NCI-H510A (cell line): ENCODE results near the gene SYNGR3.
"Not testable (repeated sequence)": the region's sequence is repeated elsewhere in the genome, so short reads cannot be mapped to it uniquely, and the experiment has no call there.

Source experiments
- DNase-seq: peaks from one replicate; lab custom pipeline; 2025; lab: John Stamatoyannopoulos, UW

SYNGR3 gene

DNA sequence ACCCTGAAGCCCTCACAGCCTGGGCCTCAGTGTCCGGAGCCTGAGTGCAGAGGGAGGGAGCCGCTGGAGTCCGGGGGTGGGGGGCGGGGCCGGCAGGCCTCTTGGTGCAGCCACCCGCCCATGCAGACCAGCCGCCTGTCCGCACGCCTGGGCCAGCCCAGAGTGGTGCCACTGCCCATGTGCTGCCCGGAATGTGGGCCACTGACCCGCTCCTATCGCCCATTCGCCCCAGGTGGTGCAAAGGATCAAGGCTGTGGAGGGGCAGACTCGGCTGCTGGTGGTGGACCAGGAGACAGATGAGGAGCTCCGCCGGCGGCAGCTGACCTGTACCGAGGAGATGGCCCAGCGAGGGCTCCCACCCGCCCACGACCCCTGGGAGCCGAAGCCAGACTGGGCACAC lies 39.6 kb downstream of the SYNGR3 start:
- DNase-seq: no peak

DNA sequence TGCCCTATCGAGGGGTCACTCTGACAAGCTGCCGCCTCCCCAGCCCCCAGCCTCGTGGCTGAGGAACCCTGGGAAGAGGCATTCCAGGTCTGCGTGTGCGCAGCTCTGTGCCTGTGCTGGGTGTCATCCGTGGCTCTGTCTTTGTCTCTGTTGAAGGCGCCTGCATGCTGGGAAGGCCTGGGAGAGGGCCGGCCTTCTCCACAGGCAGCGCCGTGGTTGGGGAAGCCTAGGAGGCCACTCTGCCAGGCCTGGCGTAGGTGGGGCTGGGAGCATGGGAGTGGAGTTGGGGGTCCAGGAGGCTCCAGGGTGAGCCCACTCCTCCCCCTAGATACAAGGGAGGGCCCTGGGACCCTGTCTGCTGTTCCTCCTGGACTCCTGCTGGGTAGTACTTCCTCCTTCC lies 40.3 kb downstream of the SYNGR3 start:
- no peak for DNase-seq

DNA sequence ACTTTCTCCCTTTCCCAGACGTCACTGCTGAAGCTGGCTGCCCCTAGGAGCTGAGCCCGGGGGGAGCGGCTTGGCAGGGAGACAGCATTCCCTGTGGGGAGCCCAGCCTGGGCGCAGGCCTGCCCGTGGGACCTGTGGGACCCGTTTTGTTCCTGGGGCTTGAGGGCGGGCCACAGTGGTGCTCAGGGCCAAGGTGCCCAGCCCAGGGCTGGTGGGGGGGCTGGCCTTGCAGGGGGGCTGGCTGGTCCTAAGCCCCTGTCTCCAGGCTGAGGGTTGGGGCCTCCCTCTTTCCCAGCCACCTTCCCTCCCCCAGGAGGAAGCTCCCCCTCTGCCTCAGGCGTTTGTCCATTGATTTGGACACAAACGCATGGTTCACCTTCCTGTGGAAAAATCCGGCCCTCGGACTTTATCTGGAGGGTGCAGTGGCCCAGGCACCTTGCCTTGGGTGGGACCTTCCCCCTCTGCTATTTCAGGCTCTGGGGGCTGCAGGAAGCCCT lies 41.4 kb downstream of the SYNGR3 start:
- DNase-seq: no peak

DNA sequence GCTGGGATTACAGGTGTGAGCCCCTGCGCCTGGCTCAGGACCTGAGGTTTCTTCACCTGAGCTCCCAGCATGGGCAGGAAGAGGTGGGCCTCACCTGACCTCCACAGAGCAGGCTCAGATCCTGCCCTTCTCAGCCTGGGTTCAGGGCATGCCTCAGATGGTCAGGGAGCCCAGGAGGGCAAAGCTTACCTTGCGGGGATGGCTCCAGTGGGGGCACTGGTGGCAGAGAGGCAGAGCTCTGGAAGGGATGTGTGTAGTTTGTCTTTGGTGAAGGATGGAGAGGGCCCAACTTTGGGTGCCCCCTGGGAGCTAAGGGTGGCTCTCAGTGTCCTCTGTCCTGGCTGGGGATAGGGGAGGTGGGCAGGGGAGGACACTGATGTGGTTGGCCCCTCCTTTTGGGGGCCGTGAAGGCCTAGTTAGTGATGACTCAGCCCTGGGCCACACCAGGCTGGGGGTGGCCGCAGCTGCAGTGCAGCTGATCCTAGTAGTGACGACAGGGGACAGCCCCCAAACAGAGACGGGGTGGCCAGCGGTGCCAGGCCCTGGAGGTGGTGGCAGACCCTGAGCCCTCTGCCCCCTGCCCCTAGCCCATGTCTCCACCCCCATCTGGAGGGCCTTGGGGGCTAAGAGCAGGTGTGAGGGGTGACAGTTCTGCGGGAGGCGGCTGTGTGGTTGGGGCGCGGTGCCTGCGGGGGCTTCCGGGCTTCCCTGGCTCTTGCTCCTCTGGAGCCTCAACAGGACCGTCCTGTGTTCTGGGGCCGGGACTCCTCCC lies 42.7 kb downstream of the SYNGR3 start:
- DNase-seq: no peak

DNA sequence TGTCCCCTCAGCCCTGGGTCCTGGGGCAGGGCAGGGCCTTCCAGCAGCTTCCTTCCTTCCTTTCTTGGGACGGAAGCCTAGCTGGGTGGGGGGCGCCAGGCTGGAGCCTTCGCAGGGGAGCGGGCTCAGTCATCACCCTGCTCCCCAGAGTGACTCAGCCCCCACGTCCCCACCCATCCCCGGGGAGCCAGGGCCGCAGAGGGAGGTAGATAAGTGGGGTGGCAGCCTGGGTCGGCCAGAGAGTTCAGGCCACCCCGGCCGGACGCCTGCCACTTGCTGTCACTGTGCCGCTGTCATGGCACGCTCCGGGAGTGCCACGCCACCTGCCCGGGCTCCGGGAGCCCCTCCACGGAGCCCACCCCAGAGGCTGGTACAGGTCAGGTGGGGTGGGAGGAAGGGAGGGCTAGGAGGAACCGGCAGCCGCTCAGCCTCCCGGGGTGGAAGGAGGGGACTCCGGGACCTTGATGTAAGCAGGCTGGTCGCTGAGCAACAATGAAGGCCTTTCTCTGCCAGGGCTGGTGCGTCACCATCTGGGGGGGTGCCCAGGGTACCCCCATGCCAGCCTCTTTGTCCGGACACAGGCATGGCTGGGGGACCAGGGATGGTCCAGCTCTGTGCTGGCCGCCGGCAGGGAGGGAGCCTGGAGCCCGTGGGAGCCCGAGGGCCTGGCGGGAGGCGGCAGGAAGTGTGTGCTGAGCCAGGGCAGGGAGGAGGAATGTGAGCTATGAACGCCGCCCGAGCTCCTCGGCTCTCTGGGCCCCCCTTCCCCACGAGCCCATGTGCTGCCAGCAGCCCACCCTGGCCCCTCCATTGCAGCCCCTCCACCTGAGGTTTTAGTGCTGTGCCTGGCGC lies 43.5 kb downstream of the SYNGR3 start:
- no peak for DNase-seq

DNA sequence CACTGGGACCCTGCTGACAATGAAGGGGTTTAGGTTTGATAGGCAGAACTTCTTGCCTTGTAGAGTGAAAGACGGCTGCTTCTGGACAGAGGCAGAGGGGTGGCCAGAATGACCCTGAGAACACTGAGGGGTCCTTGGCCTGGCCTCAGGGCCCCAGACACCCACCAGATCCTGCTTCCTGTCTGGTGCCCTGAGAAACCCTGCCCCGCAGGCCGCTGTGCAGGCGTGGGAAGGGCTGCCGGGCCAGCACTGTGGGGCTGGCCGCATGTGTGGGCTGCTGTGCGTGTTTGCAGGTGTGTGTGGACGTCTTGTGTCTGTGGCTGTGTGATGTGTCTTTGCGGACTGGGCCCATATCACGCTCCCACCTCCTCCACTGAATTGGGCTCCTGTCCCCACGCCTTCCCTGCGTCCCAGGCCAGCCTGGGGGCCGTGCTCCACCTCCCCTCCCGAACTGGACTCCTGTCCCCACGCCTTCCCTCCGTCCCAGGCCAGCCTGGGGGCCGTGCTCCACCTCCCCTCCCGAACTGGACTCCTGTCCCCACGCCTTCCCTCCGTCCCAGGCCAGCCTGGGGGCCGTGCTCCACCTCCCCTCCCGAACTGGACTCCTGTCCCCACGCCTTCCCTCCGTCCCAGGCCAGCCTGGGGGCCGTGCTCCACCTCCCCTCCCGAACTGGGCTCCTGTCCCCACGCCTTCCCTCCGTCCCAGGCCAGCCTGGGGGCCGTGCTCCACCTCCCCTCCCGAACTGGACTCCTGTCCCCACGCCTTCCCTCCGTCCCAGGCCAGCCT lies 44.3 kb downstream of the SYNGR3 start:
- not testable (repeated sequence) for DNase-seq

DNA sequence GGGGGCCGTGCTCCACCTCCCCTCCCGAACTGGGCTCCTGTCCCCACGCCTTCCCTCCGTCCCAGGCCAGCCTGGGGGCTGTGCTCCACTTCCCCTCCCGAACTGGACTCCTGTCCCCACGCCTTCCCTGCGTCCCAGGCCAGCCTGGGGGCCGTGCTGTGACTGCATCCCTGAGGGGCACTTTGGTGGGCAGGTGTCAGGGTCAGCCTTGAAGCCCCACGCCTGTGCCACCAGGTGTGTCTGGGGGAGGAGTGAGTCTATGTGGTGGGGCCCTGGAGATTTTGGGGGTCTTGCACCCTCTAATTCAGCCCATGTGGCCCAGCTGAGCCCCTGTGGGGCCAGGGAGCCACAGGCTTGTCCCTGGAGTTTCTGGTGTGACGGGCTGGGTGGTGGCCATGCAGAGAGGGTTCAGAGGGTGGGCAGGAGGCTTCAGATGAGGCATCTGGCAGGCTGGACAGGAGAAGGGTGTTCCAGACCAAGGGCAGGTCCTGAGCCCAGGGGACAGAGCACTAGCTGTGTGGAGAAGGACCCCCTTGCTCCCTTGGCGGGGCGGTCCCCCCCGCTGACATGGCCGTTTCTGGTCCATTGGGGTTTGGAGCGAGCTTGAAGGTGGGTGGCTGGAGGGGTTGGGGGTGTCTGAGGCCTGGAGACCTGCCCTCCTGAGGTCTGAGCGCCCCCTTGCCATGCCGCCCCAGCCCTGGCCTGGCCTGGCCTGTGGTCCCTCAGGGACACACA lies 45.1 kb downstream of the SYNGR3 start:
- DNase-seq: no peak

DNA sequence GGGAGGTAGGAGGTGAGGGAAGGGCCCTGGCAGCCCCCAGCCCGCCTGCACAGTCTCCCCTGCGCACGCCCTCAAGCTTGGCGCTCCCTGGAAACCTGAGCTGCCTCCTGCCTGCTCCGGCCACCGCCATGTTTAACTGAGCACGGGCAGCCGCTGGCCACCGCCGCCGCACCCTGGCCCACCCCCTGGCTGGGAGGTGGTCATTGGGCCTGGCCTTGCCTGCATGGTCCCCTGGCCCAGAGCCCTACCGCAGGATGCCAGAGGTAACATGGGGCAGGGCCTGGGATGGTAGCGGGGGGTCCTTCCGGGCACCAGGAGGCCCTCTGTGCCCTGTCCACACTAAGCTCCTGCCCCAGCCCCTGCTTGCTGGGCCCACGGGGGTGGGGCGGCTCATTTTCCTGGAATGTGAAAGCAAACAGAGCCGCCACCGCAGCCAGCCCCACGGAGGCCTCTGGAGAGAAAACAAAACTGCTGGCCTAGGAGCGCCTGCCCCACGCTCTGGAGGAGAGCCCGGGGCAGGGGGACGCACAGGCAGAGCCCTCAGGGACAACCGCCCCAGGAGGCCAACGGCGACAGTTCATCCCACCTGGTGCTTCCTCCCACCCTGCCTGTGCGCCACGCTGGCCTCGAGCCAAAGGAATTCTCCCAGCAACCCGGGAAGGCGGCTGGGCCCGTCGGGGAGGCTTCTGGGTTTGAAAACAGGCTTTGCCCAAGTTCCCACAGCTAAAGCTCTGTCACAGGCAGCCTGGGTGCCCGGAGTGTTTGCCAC lies 45.8 kb downstream of the SYNGR3 start:
- DNase-seq: no peak

DNA sequence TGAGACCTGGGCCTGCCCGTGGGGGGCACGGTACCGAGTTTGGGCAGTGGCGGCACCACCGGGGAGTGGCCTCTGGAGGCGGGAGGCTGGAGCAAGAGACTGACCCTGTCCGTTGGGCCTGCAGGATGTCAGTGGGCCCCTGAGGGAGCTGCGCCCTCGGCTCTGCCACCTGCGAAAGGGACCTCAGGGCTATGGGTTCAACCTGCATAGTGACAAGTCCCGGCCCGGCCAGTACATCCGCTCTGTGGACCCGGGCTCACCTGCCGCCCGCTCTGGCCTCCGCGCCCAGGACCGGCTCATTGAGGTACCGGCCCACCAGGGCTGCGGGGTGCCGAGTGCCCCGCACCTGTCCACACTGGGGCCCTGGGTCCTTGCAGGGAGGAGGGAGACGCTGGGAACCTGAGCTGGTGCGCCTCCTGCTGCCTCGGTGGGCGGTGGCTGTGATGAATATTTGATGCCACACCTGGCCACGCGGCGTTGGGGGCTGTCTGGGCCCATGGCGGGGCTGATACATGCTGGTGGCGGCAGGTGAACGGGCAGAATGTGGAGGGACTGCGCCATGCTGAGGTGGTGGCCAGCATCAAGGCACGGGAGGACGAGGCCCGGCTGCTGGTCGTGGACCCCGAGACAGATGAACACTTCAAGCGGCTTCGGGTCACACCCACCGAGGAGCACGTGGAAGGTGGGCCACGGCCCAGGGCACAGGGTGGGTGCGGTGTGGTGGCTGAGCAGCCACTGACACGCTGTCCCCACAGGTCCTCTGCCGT lies 46.6 kb downstream of the SYNGR3 start:
- no peak for DNase-seq

DNA sequence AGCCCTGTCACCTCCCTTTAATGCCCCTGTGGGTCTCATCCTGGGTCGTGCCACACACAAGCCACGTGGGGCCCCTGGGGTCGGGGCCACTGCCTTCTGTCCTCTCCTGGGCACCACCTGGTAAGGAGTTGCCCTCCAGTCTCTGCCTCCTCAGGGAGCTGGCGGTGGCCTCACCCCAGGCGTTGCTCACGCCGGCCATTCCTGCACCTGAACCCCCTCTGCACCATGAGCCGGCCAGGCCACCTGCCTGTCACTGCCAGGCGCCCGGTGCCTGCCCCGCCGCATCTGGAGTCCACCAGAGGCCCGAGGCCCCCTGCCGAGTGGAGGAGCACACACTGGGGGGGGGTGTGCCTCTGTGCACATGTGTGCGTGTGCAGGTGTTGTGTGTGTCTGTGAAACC lies 47.3 kb downstream of the SYNGR3 start:
- DNase-seq: no peak

DNA sequence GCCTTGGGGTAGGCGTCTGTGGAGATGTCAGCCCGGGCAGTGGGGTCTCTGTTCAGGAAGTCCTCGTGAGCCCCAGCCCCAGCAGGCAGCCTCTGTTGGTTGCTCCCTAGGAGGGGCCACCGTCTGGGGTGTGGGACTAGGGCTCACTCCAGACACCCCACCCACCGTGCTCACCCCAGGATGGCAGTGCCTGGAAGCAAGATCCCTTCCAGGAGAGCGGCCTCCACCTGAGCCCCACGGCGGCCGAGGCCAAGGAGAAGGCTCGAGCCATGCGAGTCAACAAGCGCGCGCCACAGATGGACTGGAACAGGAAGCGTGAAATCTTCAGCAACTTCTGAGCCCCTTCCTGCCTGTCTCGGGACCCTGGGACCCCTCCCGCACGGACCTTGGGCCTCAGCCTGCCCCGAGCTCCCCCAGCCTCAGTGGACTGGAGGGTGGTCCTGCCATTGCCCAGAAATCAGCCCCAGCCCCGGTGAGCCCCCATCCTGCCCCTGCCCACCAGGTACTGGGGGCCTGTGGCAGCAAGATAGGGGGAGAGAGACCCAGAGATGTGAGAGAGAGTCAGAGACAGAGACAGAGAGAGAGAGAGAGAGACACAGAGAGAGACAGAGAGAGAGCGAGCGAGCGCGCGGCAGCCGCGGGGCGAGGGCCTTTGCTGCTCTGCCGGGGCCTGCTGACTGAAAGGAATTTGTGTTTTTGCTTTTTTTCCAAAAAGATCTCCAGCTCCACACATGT lies 48.0 kb downstream of the SYNGR3 start:
- DNase-seq: no peak

DNA sequence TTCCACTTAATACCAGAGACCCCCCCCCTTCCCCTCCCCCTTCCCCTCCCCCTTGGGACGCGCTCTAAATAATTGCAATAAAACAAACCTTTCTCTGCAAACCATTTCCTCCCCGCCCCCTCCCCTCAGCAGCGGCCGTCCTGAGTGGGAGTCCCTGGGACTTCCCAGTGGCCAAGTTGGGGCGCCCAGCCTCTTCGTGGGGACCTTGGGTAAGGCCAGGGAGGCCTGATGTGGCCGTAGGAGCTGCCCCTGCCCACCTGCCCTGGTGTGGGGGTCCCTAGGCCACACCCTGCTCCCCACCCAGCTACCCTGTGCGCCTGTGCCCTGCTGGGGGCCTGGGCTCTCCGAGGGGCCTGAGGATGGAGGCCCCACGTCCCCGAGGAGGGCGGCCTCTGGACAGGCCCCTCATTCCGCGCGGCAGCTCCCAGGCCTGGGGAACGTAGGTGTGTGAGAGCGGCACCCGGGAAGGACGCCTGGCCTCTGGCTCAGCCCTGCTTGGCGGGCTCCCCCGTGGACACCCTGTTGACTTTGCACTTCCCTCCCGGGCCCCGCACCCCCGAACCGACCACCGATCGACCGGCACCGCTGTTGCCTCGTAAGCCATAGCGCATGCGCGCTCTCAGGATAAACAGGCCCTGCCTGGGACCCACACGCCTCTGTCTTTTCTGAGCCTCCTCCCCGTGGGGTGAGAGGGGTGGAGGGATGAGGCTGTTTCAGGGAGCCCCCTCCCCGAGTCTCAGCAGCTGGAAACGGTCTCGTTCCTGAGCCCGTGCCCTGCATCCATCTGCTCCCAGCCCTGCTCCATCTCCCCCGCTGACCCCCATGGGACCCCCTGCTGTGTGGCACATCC lies 48.8 kb downstream of the SYNGR3 start:
- DNase-seq: no peak

DNA sequence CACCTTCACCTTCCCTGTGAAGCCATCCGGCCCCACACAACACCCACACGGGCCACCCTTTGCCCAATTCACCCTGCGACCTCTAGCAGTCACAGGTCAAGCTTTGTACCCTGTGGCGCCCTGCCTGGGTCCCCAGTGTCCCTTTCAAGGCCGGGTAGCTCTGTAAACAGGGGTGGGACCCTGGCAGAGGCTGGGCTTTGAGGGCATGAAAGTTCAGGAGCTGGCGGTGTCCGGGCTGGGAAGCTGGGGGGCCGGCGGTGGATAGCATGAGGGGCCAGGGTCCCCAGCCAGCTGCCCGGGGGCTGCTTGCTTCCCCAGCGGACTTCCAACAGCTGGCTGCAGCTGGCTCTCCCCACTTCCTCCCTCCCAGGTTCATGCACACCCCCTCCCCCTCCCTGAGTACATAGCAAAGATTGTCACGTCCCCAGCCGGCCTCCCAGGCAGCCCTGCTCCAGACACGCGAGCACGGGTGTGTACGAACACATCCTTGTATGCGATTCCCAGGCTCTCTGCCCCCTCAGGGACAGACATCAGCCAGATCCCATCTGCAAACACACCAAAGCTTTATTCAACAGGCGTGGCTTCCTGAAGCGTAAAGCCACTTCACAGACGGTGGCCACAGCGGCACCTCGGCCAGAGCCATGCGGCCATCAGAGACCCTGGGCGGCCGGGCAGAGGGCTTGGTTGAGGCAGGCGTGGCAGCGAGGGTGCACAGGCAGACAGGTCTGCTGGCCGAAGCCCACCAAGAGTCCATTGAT lies 49.7 kb downstream of the SYNGR3 start:
- DNase-seq: no peak

DNA sequence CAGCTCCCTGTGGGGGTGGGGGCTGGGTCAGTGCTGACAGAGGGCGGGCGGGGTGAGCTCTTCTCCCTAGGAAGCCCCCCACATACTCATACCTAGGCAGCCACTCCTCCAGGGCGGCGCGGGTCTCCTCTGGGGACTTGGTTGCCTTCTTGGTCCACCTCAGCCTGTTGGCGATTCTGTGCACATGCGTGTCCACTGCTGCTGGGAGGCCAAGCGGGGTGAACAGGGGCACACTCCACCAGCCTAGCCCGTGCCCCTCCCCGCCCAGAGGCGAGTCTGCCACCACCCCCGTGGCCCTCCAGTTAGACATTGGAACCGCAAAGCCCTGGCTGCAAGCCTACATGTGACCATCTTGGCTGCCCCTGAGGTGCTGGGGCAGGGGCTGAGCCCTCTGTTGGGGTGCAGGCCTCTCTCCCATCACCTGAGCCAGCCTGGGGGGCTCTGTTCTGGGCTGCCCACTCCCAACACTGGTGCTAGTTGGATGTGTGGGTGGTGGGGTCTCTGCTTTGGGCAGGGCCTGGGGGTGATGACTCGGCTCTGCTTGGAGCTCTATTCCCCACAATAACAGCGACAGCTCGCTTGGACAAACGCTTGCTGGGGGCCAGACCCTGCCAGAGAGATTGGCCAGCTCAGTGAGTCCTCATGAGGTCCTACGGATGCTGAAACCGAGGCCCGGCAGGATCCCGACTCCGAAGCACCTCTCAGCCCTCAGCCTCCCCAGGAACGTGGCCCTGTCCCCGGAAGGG lies 50.4 kb downstream of the SYNGR3 start:
- DNase-seq: no peak

DNA sequence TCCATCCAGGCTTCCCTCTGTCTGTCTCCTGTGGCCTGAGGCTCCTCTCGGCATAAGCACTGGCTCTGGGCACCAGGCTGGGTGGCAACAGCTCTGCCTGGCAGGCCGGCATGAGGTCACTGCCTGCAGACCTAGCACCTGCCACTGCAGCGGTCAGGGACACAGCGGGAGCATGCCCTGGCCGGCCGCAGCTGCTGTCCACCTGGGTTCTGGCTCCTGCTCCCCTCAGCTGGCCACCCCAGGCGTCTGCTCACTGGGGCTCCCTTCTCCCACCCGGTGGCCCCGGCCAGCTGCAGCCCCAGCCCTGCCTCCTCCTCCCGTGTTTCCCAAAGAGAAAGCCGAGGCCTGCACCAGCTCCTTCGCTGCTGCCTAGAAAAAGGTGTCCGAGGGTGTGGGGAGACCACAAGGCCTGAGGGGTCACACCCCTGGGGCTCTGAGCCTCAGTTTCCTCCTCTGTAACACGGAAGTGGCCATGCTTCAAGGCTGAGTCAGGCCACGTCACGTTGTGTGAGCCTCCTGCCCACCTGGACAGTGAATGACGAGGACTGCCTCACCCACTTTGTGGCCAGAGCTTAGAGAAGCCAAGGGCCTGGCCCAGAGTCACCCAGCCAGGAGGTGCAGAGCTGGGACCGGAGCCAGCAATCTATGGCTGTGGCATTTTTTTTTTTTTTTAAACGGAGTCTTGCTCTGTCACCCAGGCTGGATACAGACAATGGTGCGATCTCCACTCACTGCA lies 51.2 kb downstream of the SYNGR3 start:
- no peak for DNase-seq
